GOT3 (cell line): Measurements from ENCODE around the gene MRPS22.
"Not testable (repeated sequence)": the region's sequence is repeated elsewhere in the genome, so short reads cannot be mapped to it uniquely, and the experiment has no call there.

Experiments used
- DNase-seq: peaks from one replicate; lab custom pipeline; 2025; ENCODE audit warnings: mixed read lengths; lab: John Stamatoyannopoulos, UW

The MRPS22 gene

GRCh38 chr3:139339219-139339906 is 4.5 kb upstream of the MRPS22 start:
- no peak for DNase-seq

DNA sequence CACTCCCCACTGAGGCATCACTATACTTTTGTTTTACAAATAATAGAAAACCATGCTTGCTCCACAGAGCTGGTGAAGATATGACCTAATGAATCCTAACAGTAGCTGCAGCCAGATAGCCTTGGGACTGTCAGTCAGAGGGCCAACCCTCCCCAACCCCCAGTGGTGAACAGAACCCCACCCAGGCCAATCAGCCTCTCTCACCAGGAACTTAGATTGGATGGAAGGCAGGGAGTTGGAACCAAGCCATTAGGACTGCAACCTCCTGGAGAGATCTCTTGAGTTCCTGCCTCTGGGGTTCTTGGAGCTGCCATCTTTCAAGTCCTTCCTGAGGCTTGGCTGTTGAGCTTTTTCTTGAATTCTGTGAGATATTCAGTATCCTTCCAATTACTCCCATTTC is 3.0 kb upstream of the MRPS22 start:
- DNase-seq = no peak

GRCh38 chr3:139342054-139342453 is 1.8 kb upstream of the MRPS22 start:
- DNase-seq = no peak

DNA sequence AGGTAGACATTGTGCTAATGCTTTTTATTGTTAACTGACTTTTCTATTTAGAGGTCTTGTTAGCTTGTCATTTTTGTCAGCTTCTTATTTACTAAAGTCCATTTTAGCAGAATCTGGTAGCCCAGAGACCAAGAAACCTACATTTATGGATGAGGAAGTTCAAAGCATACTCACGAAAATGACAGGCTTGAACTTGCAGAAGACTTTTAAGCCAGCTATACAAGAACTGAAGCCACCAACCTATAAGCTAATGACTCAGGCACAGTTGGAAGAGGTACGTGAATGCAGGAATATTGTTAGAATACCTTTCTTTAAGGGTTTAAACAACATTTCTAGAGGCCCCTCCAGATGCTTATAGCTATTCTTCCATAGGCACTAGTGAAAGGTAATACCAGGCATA is 3.0 kb downstream of the MRPS22 start:
- no peak for DNase-seq

GRCh38 chr3:139353920-139354556 is 10.2 kb downstream of the MRPS22 start:
- DNase-seq = no peak

GRCh38 chr3:139354661-139355060 is 10.8 kb downstream of the MRPS22 start:
- no peak for DNase-seq

DNA sequence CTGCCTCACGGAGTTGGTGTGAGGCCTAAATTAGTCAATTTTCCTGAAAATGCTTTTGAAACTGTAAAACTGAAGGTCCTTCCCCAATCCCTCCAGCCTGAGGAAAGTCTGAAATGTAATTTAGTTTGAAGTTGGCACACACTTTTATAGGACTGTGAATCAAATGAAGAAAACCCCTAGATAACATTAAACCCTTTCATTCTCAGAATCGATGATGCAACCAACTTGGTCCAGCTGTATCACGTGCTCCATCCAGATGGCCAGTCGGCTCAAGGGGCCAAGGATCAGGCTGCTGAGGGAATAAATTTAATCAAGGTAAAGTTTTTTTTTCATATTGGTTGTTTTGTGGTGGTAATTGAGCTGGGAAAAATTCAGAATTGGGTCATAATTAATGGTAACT is 11.7 kb downstream of the MRPS22 start:
- DNase-seq = no peak

- no peak for DNase-seq
Measured at GRCh38 chr3:139355891-139356290, 12.1 kb downstream of the MRPS22 start.

- DNase-seq = no peak
Measured at GRCh38 chr3:139357899-139358298, 14.1 kb downstream of the MRPS22 start.

DNA sequence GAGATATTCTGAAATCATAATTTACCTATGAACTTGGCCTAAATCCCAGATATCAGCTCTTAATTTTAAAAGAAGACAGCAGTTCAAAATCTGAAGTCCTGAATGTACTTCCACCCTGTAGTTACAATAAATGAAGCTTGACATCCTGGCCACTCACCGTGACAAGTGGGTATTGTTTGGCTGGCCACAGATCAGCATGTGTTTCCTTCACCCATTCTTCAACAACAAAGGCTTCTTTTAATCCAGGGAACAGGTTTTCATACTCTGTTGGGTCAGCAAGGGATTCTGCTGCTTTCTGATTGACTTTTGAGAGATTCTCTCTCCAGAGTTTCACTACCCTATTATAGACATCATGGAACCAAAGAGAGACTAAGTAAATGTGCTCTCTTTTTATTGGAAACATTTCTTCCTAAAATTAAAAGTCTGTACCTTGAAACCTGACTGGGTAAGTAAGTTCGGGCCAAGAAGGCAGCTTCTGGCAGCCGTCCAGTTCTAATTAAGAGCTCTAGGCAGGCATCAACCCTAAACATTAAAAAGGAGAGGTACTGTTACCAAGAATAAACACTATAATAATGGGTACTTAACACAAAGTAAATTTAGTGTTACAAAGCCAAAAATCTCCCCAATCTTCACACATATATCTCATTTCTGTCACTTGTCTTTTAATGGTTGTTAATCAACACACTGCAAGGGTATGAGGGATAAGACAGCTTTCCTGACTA is 15.2 kb downstream of the MRPS22 start:
- no peak for DNase-seq

DNA sequence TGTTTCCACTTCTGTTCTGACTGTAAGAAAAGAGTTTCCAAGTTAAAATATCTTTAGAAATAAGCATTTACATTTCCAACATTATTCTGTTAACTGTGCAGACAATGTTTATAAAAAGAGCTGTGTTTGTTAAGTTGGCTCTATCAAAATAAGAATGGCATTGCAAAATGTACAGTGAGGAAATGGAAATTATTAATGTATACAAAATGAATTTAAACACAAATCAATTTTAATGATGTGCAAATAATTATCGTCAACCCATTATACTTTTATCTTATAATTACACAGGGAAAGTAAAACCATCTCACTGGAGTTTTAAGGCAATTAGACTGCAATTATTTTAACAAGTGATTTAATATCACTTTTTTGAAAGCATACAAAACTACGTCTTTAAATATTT is 17.5 kb downstream of the MRPS22 start:
- no peak for DNase-seq

DNA sequence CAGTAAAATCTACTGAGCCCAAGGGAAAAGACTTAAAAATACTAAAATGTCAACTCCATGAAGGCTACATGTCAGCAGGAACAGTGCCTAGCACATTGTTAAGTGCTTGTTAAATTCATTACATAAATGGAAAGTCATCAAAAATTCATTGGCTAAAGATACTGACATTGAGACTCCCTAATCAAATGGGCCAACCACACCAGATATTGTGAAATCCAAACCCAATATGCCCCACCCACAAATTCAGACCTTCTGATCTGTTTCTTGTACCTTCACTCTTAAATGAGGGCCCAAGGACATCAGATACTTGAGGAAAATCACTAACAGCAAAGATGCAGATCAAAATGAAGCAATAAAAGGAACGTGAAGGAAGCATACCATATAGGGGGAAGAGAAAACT is 20.7 kb downstream of the MRPS22 start:
- no peak for DNase-seq

- no peak for DNase-seq
Measured at GRCh38 chr3:139374099-139374498, 30.3 kb downstream of the MRPS22 start.

GRCh38 chr3:139377378-139377777 is 33.6 kb downstream of the MRPS22 start:
- DNase-seq = no peak

- DNase-seq = no peak
Measured at GRCh38 chr3:139378587-139379241, 34.9 kb downstream of the MRPS22 start.

- DNase-seq = no peak
Measured at GRCh38 chr3:139380575-139380974, 36.8 kb downstream of the MRPS22 start.

- not testable (repeated sequence) for DNase-seq
Measured at GRCh38 chr3:139382291-139382690, 38.5 kb downstream of the MRPS22 start.

GRCh38 chr3:139388077-139388476 is 44.3 kb downstream of the MRPS22 start:
- no peak for DNase-seq

DNA sequence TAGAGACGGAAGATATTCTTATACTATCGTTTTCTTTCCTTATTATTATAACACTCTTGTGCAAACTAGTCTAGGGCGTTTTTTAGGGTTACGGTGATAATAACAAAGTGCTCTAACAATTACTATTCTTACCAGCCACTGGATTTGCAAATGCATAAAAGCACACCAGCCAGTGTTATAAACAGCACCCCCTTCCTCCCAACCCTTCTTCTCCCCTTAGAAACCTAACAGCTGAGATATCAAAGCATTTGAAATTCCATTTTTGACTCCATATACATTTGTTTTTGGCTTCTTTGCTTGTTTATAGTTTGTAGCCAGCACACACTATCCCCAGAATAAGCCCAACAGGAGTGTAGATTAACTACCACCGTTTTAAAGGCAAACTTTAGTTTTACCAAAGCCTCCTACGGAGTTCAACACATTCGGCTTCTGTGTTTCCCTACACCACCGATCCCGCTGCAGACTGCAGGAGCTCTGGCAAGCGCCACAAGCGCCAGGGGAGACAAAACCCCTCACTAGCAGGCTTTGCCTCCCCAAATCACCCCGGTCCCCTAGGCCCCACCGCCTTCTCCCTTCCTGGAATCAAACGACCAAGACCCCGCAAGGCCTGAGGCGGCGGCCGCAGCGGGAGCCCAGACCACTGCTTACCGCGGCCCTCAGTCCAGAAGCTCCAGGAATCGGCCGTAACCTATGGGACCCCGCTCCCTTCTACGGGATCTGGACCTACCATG is 45.2 kb downstream of the MRPS22 start:
- DNase-seq = no peak

DNA sequence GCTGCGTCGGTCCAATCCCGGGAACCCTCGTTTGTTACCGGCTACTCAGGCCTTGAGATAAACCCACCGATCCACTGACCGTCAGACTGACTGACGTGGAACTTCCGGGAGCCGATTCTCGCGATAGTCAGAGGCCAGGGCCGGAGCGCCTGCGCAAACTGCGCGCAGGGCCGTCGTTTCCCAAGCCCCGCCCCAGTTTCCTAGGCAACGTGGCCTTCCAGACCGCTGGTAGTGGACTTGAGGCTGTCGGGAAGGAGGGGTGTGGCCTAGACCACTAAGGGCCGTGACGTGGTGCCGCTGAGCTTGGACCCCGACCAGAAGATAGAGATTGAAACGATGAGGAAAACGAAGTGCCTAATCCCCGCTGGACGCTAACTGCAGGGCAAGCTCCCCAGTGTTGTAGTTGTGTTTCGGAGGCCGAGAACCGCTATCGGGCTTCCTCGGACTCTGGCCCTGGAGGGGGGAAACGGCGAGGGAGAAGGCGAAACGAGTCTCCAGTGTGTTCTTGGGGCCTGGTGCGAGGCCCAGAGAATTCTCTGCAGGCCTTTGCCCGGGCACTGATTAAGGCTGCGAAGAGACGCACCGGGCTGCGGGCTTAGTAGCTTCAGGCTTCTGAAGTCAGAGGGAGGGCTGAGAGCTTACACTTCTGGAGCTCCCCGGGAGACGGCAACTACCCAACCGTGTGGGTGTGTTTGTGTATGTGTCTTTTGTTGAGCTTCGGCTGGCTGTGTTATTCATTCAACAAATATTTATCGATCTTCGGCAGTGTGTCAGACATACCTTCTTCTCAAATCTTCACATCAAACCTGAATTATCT is 45.9 kb downstream of the MRPS22 start, which contains the start of gene COPB2:
COPB2 (minus strand) TSS at position 96 of the 817 bp plus-strand sequence. CDS start 97 bp downstream, outside the sequence.
- peak; percentile 99 for DNase-seq

- no peak for DNase-seq
Measured at GRCh38 chr3:139394116-139394515, 50.3 kb downstream of the MRPS22 start.
